NCI-H82 treated with DMSO at 0.1 percent for 48 hours (cell line): ENCODE measurements around the gene MAFG.

Source experiments
- DNase-seq: peaks from one replicate; lab custom pipeline; 2025; ENCODE audit not compliant: unreplicated experiment; lab: John Stamatoyannopoulos, UW

MAFG gene

GRCh38 chr17:81927653-81928543 lies at the start of gene MAFG:
Gene MAFG, minus strand, starts transcription at chr17:81927735. Its CDS starts 4,550 bp downstream, at chr17:81923185.
- peak; percentile 85 for DNase-seq

- no peak for DNase-seq
Observed at GRCh38 chr17:81976332-81977210, 49.0 kb upstream of the MAFG start.

- DNase-seq: no peak
Observed at GRCh38 chr17:81973432-81973831, 45.9 kb upstream of the MAFG start.

GRCh38 chr17:81968850-81969812 lies 41.6 kb upstream of the MAFG start:
- no peak for DNase-seq

GRCh38 chr17:81968396-81968745 lies 40.8 kb upstream of the MAFG start:
- DNase-seq: no peak

GRCh38 chr17:81967533-81968395 lies 40.2 kb upstream of the MAFG start:
- peak; percentile 79 for DNase-seq

- DNase-seq: no peak
Observed at GRCh38 chr17:81967244-81967532, 39.7 kb upstream of the MAFG start.

- DNase-seq: peak; percentile 66
Observed at GRCh38 chr17:81966343-81967243, 39.1 kb upstream of the MAFG start.

- no peak for DNase-seq
Observed at GRCh38 chr17:81964081-81964849, 36.7 kb upstream of the MAFG start.

GRCh38 chr17:81962499-81963441 lies 35.2 kb upstream of the MAFG start:
- DNase-seq: no peak

GRCh38 chr17:81961521-81962498 lies 34.3 kb upstream of the MAFG start:
- no peak for DNase-seq

GRCh38 chr17:81961087-81961511 lies 33.6 kb upstream of the MAFG start, which contains the start of gene NOTUM:
Gene NOTUM, minus strand, starts transcription at chr17:81961187. Its CDS starts 278 bp downstream, at chr17:81960909.
- DNase-seq: no peak

GRCh38 chr17:81960130-81960958 lies 32.8 kb upstream of the MAFG start:
- no peak for DNase-seq

- peak; percentile 34 for DNase-seq
Observed at GRCh38 chr17:81959362-81960129, 32.0 kb upstream of the MAFG start.
